HG03342 (cell line): ENCODE results near the gene S100A2.
"Not testable (repeated sequence)": the region's sequence is repeated elsewhere in the genome, so short reads cannot be mapped to it uniquely, and the experiment has no call there.

Experiments used
- ATAC-seq: cut with Tn5 transposase; IDR thresholded peaks from one replicate; pipeline ENCODE4 v1.9.1; 2021; ENCODE audit warnings: mild to moderate bottlenecking, moderate library complexity; ENCODE audit not compliant: unreplicated experiment

The S100A2 gene

GRCh38 chr1:153566414-153567371 is 1.0 kb upstream of the S100A2 start:
- ATAC-seq: no peak

- no peak for ATAC-seq
These were observed 1.7 kb downstream of the S100A2 start for GRCh38 chr1:153563991-153564390.

- no peak for ATAC-seq
These were observed 2.2 kb downstream of the S100A2 start for GRCh38 chr1:153563483-153563901.

- ATAC-seq: not testable (repeated sequence)
These were observed 3.6 kb downstream of the S100A2 start for GRCh38 chr1:153562021-153562420.

GRCh38 chr1:153561466-153561985 is 4.1 kb downstream of the S100A2 start:
- no peak for ATAC-seq

- ATAC-seq: no peak
These were observed 4.7 kb downstream of the S100A2 start for GRCh38 chr1:153560771-153561465.

GRCh38 chr1:153560241-153560640 is 5.4 kb downstream of the S100A2 start:
- ATAC-seq: no peak

- ATAC-seq: no peak
These were observed 7.8 kb downstream of the S100A2 start for GRCh38 chr1:153557877-153558276.

- no peak for ATAC-seq
These were observed 9.3 kb downstream of the S100A2 start for GRCh38 chr1:153556348-153556747.

GRCh38 chr1:153553830-153554541 is 11.7 kb downstream of the S100A2 start:
- ATAC-seq: no peak

GRCh38 chr1:153553096-153553495 is 12.5 kb downstream of the S100A2 start:
- ATAC-seq: no peak

GRCh38 chr1:153552335-153552734 is 13.3 kb downstream of the S100A2 start:
- ATAC-seq: no peak

- ATAC-seq: no peak
These were observed 14.7 kb downstream of the S100A2 start for GRCh38 chr1:153550827-153551500.

- no peak for ATAC-seq
These were observed 15.3 kb downstream of the S100A2 start for GRCh38 chr1:153550398-153550758.

- no peak for ATAC-seq
These were observed 15.8 kb downstream of the S100A2 start for GRCh38 chr1:153549741-153550397.

- ATAC-seq: no peak
These were observed 16.6 kb downstream of the S100A2 start, which contains the start of gene S100A3 for GRCh38 chr1:153548722-153549688. Gene S100A3, minus strand, starts transcription at chr1:153549258. Its CDS starts 773 bp downstream, at chr1:153548485.

- no peak for ATAC-seq
These were observed 17.8 kb downstream of the S100A2 start for GRCh38 chr1:153547560-153548551.
